Chondrocyte (in vitro differentiated cells): Measurements from ENCODE around the gene GABBR2. TPM values are rescaled to one million over a fixed set of nuclear protein-coding genes. Genes with fewer than 3 reads are reported as not detected.

Experiments
- DNase-seq: peaks from one replicate; pipeline ENCODE4 v3.0.0; 2021; ENCODE audit warnings: mixed read lengths, low spot score
- H3K27ac Mint-ChIP-seq: one replicate; pipeline ENCODE4 v1.8.0; 2021; ENCODE audit warnings: mild to moderate bottlenecking, moderate library complexity, mixed read lengths; ENCODE audit not compliant: unreplicated experiment
- H3K27me3 Mint-ChIP-seq: 2 replicates; pipeline ENCODE4 v1.8.0; 2021; ENCODE audit warnings: low read depth, mixed read lengths
- H3K36me3 Mint-ChIP-seq: 2 replicates; pipeline ENCODE4 v1.8.0; 2021; ENCODE audit warnings: low read depth, mixed read lengths
- H3K4me1 Mint-ChIP-seq: 2 replicates; pipeline ENCODE4 v1.8.0; 2021; ENCODE audit warnings: low read depth, mild to moderate bottlenecking, mixed read lengths
- H3K4me3 Mint-ChIP-seq: one replicate; pipeline ENCODE4 v1.8.0; 2021; ENCODE audit warnings: mild to moderate bottlenecking, moderate library complexity, mixed read lengths; ENCODE audit not compliant: unreplicated experiment
- H3K9me3 Mint-ChIP-seq: 2 replicates; pipeline ENCODE4 v1.8.0; 2021; ENCODE audit warnings: low read depth, mixed read lengths
- total RNA-seq: library from RNA; stranded (reverse); gene quantifications from 3 replicates; pipeline ENCODE4 v1.2.1, GENCODE V29; 2021
- TF ChIP-seq, protein P1 (sequence below): fragments of 200-600 bp; sonication (generic); IDR thresholded peaks from 2 replicates; pipeline ENCODE4 v1.5.0; 2021; ENCODE audit warnings: antibody characterized with exemption, mild to moderate bottlenecking, moderate library complexity

Gene GABBR2
- total RNA-seq, 1 donor from 2014 or later, result 0.12 TPM

DNA sequence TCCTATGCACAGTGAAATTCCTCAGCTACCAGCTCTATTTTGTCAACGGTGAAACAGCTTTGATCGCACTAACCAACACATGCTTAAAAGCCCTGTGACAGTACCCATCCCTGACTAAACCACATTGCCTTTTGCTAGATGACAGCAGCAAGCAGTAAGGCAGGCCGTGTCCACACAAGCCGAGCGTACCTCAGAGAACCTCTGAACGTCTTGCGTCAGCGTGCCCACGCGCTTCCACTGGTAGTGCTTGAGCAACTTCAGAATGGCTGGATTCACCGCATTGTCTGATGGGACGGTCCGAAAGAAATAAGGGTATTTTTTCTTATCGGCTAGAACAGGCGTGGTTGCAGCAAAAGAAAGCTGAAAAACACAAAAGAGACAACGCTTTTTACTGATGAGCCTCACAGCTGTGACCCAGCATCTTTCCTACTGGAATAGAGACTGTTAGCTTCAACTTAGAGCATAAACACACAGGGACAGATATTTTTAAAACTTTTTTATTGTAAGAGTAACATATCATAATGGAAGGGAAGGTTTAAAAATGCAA lies 167.0 kb downstream of the GABBR2 start:
- Mint-ChIP-seq H3K36me3 (no peaks in the 10 kb centered on the region), H3K4me1 (no peaks in the 10 kb centered on the region), H3K27me3 (peaks cover 31% of the 10 kb centered on the region), H3K4me3 (no peak overlapping the region), H3K9me3 (no peaks in the 10 kb centered on the region), H3K27ac (no peak overlapping the region)
- TF ChIP-seq, protein P1, sequence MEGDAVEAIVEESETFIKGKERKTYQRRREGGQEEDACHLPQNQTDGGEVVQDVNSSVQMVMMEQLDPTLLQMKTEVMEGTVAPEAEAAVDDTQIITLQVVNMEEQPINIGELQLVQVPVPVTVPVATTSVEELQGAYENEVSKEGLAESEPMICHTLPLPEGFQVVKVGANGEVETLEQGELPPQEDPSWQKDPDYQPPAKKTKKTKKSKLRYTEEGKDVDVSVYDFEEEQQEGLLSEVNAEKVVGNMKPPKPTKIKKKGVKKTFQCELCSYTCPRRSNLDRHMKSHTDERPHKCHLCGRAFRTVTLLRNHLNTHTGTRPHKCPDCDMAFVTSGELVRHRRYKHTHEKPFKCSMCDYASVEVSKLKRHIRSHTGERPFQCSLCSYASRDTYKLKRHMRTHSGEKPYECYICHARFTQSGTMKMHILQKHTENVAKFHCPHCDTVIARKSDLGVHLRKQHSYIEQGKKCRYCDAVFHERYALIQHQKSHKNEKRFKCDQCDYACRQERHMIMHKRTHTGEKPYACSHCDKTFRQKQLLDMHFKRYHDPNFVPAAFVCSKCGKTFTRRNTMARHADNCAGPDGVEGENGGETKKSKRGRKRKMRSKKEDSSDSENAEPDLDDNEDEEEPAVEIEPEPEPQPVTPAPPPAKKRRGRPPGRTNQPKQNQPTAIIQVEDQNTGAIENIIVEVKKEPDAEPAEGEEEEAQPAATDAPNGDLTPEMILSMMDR, result no peak
- no peak for DNase-seq

GRCh38 chr9:98540476-98540875 lies 168.3 kb downstream of the GABBR2 start:
- Mint-ChIP-seq H3K9me3 (no peaks in the 10 kb centered on the region), H3K27me3 (peaks cover 27% of the 10 kb centered on the region), H3K4me3 (no peak overlapping the region), H3K27ac (no peak overlapping the region), H3K4me1 (no peaks in the 10 kb centered on the region), H3K36me3 (no peaks in the 10 kb centered on the region)
- TF ChIP-seq, protein P1, result no peak
- no peak for DNase-seq

DNA sequence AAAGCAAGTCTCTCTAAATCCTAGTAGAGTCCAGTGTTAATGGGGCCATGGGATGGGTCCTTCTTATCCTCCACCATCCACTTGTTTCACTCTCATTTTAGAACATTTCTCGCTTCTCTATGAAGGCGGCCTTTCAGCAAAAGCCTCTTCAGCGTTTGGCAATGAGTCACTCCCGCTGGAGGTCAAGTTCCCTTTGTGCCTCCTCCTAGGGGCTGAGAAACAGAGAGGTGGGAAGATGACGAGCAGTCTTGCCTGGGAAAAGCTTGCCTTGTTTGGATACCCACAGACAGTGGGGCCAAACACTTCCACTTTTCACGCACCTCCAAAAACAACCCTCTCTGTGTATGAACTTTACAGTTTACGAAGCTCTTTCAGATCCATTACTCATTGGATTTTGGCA lies 168.8 kb downstream of the GABBR2 start:
- Mint-ChIP-seq H3K9me3 (no peaks in the 10 kb centered on the region), H3K4me1 (no peaks in the 10 kb centered on the region), H3K36me3 (no peaks in the 10 kb centered on the region), H3K27me3 (peaks cover 27% of the 10 kb centered on the region), H3K4me3 (no peak overlapping the region), H3K27ac (no peak overlapping the region)
- TF ChIP-seq, protein P1, result no peak
- DNase-seq, result no peak

DNA sequence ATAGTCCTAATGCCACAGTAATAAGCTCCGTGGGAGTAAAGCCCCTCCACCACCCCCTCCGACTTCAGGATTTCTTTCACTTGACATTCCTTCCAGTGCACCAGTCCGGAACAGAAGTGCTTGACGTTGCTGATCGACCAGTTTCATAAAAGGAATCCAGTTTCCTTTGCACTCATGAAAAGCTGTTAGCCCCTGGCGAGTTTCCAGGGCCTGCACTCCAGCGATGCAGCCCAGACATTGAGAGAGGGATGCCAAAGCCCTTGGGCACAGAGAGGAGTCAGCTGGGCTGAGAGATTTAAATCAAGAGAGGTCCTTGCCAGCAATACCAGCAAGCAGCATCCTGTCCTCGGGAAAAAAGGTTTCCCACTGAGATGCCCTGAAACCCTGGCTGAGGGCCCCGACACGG lies 170.1 kb downstream of the GABBR2 start:
- TF ChIP-seq, protein P1, result no peak
- DNase-seq, result no peak
- Mint-ChIP-seq H3K36me3 (no peaks in the 10 kb centered on the region), H3K4me3 (no peak overlapping the region), H3K4me1 (no peaks in the 10 kb centered on the region), H3K9me3 (no peaks in the 10 kb centered on the region), H3K27ac (no peak overlapping the region), H3K27me3 (peaks cover 23% of the 10 kb centered on the region)

GRCh38 chr9:98538203-98538602 lies 170.5 kb downstream of the GABBR2 start:
- H3K27ac Mint-ChIP-seq, result no peak overlapping the region
- H3K4me1 Mint-ChIP-seq, result no peaks in the 10 kb centered on the region
- no peak for DNase-seq
- peaks cover 27% of the 10 kb centered on the region for H3K27me3 Mint-ChIP-seq
- H3K4me3 Mint-ChIP-seq, result no peak overlapping the region
- no peaks in the 10 kb centered on the region for H3K9me3 Mint-ChIP-seq
- TF ChIP-seq, protein P1, result no peak
- H3K36me3 Mint-ChIP-seq, result no peaks in the 10 kb centered on the region
